Measurements from ENCODE around the gene NHERF2. TPM values are rescaled to one million over a fixed set of nuclear protein-coding genes. Genes with fewer than 3 reads are reported as not detected.

NHERF2 gene
- total and polyA plus RNA-seq, 9 of the 15 experiments (the other 6 are each of a cell fraction or from before 2014, with no cell fraction given): 0.15 to 42.0 (median 12.5) TPM

GRCh38 chr16:2056077-2056476, 29.4 kb downstream of the NHERF2 start:
- POLR2A ChIA-PET: interaction anchor here (1.3 kb wide), 1 partner anchor 8 kb away, joined by 6 read pairs; the partner anchor contains the start of genes NTHL1 and TSC2
- Histone ChIP-seq H4K20me1 (replicated peaks; ENCODE audit: control insufficient read depth, insufficient read depth, low read length) (peaks cover 4% of the 10 kb centered on the region; the same call in 1 of the 2 replicates), H3K36me3 (ENCODE audit: control insufficient read depth, insufficient read depth, low read length) (peaks cover 41% of the 10 kb centered on the region; the same call in 1 of the 3 replicates), H3K27me3 (ENCODE audit: control insufficient read depth in 2 of 2, insufficient read depth in 2 of 2, low read length in 2 of 2) (no peaks in the 10 kb centered on the region), H3K9me3 (replicated peaks; ENCODE audit: control insufficient read depth, insufficient read depth, low read depth, low read length) (no peaks in the 10 kb centered on the region), H3K4me2 (ENCODE audit: insufficient read depth, low read length) (no peak overlapping the region), H3K9me1 (ENCODE audit: control insufficient read depth, insufficient read depth, low read length) (no peaks in the 10 kb centered on the region), H3K4me3 (no peak overlapping the region), H2AFZ (ENCODE audit: low read depth, low read length) (no peak overlapping the region), H3K79me2 (ENCODE audit: control insufficient read depth, insufficient read depth, low read length) (no peaks in the 10 kb centered on the region), H3K9ac (ENCODE audit: insufficient read depth in 1 of 2, low read depth in 2 of 2, low read length in 2 of 2) (peak overlapping the region in 1 of 2 experiments; percentile 11; a peak in 1 of 4 replicates), H3K4me1 (replicated peaks in 1 of 2; ENCODE audit: control insufficient read depth in 2 of 2, insufficient read depth in 2 of 2, low read length in 2 of 2) (peaks cover 0 to 49% of the 10 kb centered on the region in 2 experiments; a peak in 2 of 5 replicates), H3K27ac (ENCODE audit: extremely low read depth, low read depth, low read length) (no peak overlapping the region)
- 73% methylated on average over 14 of the region's 15 CpGs for WGBS (ENCODE audit: insufficient coverage, low coverage, missing lambda C conversion rate)
- in situ Hi-C loops (cut with MboI) (no loop called here), intact Hi-C loops (cut with micrococcal nuclease) (no loop called here)
- TF ChIP-seq POLR2G (IDR thresholded peaks at IDR 0.05; ENCODE audit: low read depth, low read length) (peak; percentile 11; the same call in 1 of the 2 replicates), E2F5 (CRISPR knock-in tag; IDR thresholded peaks at IDR 0.05) (no peak), RAD21 (CRISPR knock-in tag; conservative IDR thresholded peaks at IDR 0.05 in 1 of 2, IDR thresholded peaks at IDR 0.05 in 1 of 2) (0 out of 4 replicates have a peak, but pooled peaks of 1 of the 2 experiments have one; percentile 6), ZNF592 (IDR thresholded peaks at IDR 0.05) (no peak), CTCF (IDR thresholded peaks at IDR 0.05 in 2 of 3, conservative IDR thresholded peaks at IDR 0.05 in 1 of 3; ENCODE audit: insufficient read depth in 2 of 3, low read depth in 1 of 3, low read length in 3 of 3) (peak in 1 of 3 experiments; percentile 30; a peak in 2 of 6 replicates)
- DNase-seq (ENCODE audit: extremely low read depth in 1 of 4, low spot score in 3 of 4) (peak in 1 of 4 experiments; percentile 15), ATAC-seq (peak; percentile 41), FAIRE-seq (no peak)
- CTCF ChIA-PET (ENCODE audit: low intra/inter-chr PET ratio): interaction anchor here (0.7 kb wide), 1 partner anchor 191 kb away, joined by 4 read pairs; no protein-coding TSS in a partner anchor
- BruUV-seq (replicated peaks): no TSS peak

Measured in K562 (cell line).